ENCODE measurements around the gene ANKRD22.
"Not testable (repeated sequence)": the region's sequence is repeated elsewhere in the genome, so short reads cannot be mapped to it uniquely, and the experiment has no call there.

The ANKRD22 gene

GRCh38 chr10:88877298-88877697, 25.7 kb upstream of the ANKRD22 start:
- no peak for DNase-seq (ENCODE audit: low read depth in 3 of 3)

GRCh38 chr10:88875081-88875480, 23.4 kb upstream of the ANKRD22 start:
- DNase-seq (ENCODE audit: low read depth in 3 of 3), result no peak

GRCh38 chr10:88874281-88874680, 22.6 kb upstream of the ANKRD22 start:
- no peak for DNase-seq (ENCODE audit: low read depth in 3 of 3)

- DNase-seq (ENCODE audit: low read depth in 3 of 3), result no peak
These were observed 22.1 kb upstream of the ANKRD22 start for GRCh38 chr10:88873757-88874156.

- no peak for DNase-seq (ENCODE audit: low read depth in 3 of 3)
These were observed 18.4 kb upstream of the ANKRD22 start for GRCh38 chr10:88870089-88870488.

- no peak for DNase-seq (ENCODE audit: low read depth in 3 of 3)
These were observed 14.8 kb upstream of the ANKRD22 start for GRCh38 chr10:88866454-88866853.

- DNase-seq (ENCODE audit: low read depth in 3 of 3), result no peak
These were observed 13.7 kb upstream of the ANKRD22 start for GRCh38 chr10:88865281-88865876.

- no peak for DNase-seq (ENCODE audit: low read depth in 3 of 3)
These were observed 9.4 kb upstream of the ANKRD22 start for GRCh38 chr10:88861036-88861435.

- no peak for DNase-seq (ENCODE audit: low read depth in 3 of 3)
These were observed 6.8 kb upstream of the ANKRD22 start for GRCh38 chr10:88858491-88858890.

GRCh38 chr10:88857831-88858230, 6.2 kb upstream of the ANKRD22 start:
- DNase-seq (ENCODE audit: low read depth in 3 of 3), result no peak

GRCh38 chr10:88854684-88855083, 3.0 kb upstream of the ANKRD22 start:
- no peak for DNase-seq (ENCODE audit: low read depth in 3 of 3)

- DNase-seq (ENCODE audit: low read depth in 3 of 3), result no peak
These were observed 1.7 kb upstream of the ANKRD22 start for GRCh38 chr10:88853155-88853881.

- DNase-seq (ENCODE audit: low read depth in 3 of 3), result no peak
These were observed 683 bp upstream of the ANKRD22 start for GRCh38 chr10:88852327-88852726.

- DNase-seq (ENCODE audit: low read depth in 3 of 3), result no peak
These were observed 932 bp downstream of the ANKRD22 start for GRCh38 chr10:88850712-88851111.

- no peak for DNase-seq (ENCODE audit: low read depth in 3 of 3)
These were observed 2.4 kb downstream of the ANKRD22 start for GRCh38 chr10:88849234-88849633.

GRCh38 chr10:88848499-88848898, 3.1 kb downstream of the ANKRD22 start:
- no peak for DNase-seq (ENCODE audit: low read depth in 3 of 3)

- no peak for DNase-seq (ENCODE audit: low read depth in 3 of 3)
These were observed 8.5 kb downstream of the ANKRD22 start for GRCh38 chr10:88843171-88843570.

- no peak for DNase-seq (ENCODE audit: low read depth in 3 of 3)
These were observed 10.1 kb downstream of the ANKRD22 start for GRCh38 chr10:88841316-88842111.

GRCh38 chr10:88840881-88841280, 10.8 kb downstream of the ANKRD22 start:
- no peak for DNase-seq (ENCODE audit: low read depth in 3 of 3)

- no peak for DNase-seq (ENCODE audit: low read depth in 3 of 3)
These were observed 11.5 kb downstream of the ANKRD22 start for GRCh38 chr10:88840104-88840503.

- DNase-seq (ENCODE audit: low read depth in 3 of 3), result no peak
These were observed 12.8 kb downstream of the ANKRD22 start for GRCh38 chr10:88838766-88839350.

- not testable (repeated sequence) for DNase-seq (ENCODE audit: low read depth in 3 of 3)
These were observed 14.0 kb downstream of the ANKRD22 start for GRCh38 chr10:88837632-88838031.

- DNase-seq (ENCODE audit: low read depth in 3 of 3), result no peak
These were observed 15.8 kb downstream of the ANKRD22 start for GRCh38 chr10:88835910-88836221.

Data from stimulated activated CD4-positive, alpha-beta T cell treated with anti-CD3 and anti-CD28 coated beads, TNF-alpha, amount 100 ng/mL, for 48 hours (primary cell).